ENCODE results near the gene SHISA4. TPM values are rescaled to one million over a fixed set of nuclear protein-coding genes. Genes with fewer than 3 reads are reported as not detected.

The SHISA4 gene
- total and polyA plus RNA-seq, 4 donors: 7.2 to 15.9 (median 11.8) TPM

DNA sequence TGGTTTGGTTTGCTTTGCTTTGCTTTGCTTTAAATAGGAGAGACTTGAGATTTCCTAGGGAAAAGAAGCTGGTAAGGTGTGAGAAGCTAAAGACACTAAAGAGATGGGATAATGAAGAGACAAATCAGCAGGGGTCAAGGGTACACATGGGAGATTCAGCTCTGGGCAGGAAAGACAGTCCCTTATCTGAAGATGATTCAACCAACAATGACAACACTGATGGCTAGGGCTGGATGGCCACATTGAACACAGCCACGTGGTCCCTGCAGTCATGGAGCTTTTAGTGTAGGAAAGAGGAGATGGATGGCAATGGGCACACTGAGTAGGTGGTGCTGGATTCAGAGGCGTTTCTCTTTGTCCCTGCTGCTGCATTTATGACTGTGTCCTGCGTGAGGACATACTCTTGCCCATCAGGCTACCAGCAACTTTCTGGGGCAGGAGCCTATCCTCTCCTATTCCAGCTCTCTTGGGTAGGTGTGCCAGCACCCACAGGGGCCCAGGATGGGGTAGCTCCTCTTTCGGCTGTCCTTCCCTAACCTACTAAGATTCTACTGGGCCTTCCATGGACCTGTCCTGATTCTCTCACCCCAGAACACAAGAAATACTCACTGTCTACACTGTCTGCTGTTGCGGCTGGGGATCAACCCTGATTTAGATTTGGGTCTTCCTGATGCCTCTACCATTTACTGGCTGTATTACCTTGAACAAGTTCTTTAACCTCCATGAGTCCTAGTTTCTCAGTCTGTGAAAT lies 1.4 kb upstream of the SHISA4 start:
- H3K27ac ChIP-seq (ENCODE audit: low read depth in 1 of 2, low read length in 1 of 2): peak overlapping the region in 1 of 2 donors; percentile 78
- H3K27me3 ChIP-seq (ENCODE audit: control insufficient read depth in 3 of 3, insufficient read depth in 3 of 3, low read length in 2 of 3): no peaks in the 10 kb centered on the region
- ATAC-seq (ENCODE audit: insufficient read depth, low FRiP score): no peak
- TF ChIP-seq, protein P1, sequence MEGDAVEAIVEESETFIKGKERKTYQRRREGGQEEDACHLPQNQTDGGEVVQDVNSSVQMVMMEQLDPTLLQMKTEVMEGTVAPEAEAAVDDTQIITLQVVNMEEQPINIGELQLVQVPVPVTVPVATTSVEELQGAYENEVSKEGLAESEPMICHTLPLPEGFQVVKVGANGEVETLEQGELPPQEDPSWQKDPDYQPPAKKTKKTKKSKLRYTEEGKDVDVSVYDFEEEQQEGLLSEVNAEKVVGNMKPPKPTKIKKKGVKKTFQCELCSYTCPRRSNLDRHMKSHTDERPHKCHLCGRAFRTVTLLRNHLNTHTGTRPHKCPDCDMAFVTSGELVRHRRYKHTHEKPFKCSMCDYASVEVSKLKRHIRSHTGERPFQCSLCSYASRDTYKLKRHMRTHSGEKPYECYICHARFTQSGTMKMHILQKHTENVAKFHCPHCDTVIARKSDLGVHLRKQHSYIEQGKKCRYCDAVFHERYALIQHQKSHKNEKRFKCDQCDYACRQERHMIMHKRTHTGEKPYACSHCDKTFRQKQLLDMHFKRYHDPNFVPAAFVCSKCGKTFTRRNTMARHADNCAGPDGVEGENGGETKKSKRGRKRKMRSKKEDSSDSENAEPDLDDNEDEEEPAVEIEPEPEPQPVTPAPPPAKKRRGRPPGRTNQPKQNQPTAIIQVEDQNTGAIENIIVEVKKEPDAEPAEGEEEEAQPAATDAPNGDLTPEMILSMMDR (IDR thresholded peaks at IDR 0.05; ENCODE audit: control extremely low read depth, extremely low read depth): no peak
- DNase-seq: peak in 1 of 3 donors; percentile 3
- H3K9ac ChIP-seq (ENCODE audit: insufficient read depth in 1 of 2, low read length in 2 of 2): no peak overlapping the region
- WGBS, 2 donors: 87 to 92% methylated on average over 5 of the region's 5 CpGs
- H3K4me1 ChIP-seq (ENCODE audit: control insufficient read depth in 5 of 5, insufficient read depth in 5 of 5, low read length in 5 of 5): peaks cover 0 to 18% (median 14%) of the 10 kb centered on the region in 5 donors
- H3K4me3 ChIP-seq: no peak overlapping the region
- H3K36me3 ChIP-seq (ENCODE audit: control insufficient read depth in 4 of 4, insufficient read depth in 4 of 4, low read length in 4 of 4): no peaks in the 10 kb centered on the region
- no peaks in the 10 kb centered on the region for H3K9me3 ChIP-seq (ENCODE audit: control insufficient read depth in 4 of 4, insufficient read depth in 3 of 4, low read length in 3 of 4)

DNA sequence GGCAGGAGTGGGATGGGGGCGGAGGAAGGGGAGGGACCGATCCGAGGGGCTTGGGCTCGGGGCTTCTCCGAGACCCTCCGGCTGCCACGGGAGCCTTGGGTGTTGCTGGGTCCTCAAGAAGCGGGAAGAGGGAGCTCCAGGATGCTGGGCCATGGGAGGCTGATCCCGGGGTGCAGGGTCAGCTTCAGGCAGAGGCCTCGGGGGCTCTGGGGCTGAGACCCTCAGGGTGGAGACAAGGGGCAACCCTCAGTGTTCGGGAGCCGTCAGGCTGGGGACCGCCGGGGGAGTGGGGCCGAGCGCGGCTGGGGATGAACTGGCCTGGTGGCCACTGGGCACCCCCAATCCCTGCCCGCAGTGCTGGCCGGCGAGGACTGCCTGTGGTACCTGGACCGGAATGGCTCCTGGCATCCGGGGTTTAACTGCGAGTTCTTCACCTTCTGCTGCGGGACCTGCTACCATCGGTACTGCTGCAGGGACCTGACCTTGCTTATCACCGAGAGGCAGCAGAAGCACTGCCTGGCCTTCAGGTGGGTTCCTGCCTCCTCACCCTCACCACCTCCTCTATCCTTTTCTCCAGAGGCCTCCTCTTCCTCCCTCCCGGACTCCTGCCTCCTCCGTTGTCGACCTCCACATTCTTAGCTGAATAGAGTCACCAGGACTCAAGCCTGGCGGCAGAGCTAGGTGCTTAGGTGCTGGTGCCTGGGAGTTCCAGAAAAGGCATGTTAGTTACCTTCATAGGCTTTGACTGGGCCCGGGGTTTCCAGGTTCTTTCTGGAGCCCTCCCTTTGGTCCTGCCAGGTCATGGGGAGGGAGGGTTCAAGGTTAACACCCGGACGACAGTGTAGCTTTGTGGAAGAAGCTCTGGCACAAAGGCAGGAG lies 631 bp downstream of the SHISA4 start:
- H3K4me1 ChIP-seq (ENCODE audit: control insufficient read depth in 5 of 5, insufficient read depth in 5 of 5, low read length in 5 of 5): peaks cover 0 to 17% (median 10%) of the 10 kb centered on the region in 5 donors
- 29 to 36% methylated on average over 32 to 33 of the region's 33 CpGs for whole genome bisulfite sequencing, 2 donors
- TF ChIP-seq, protein P1 (IDR thresholded peaks at IDR 0.05; ENCODE audit: control extremely low read depth, extremely low read depth): no peak
- peak overlapping the region in 1 of 2 donors; percentile 78 for H3K27ac ChIP-seq (ENCODE audit: low read depth in 1 of 2, low read length in 1 of 2)
- no peaks in the 10 kb centered on the region for H3K9me3 ChIP-seq (ENCODE audit: control insufficient read depth in 4 of 4, insufficient read depth in 3 of 4, low read length in 3 of 4)
- no peak for DNase-seq
- ATAC-seq (ENCODE audit: insufficient read depth, low FRiP score): no peak
- no peaks in the 10 kb centered on the region for H3K36me3 ChIP-seq (ENCODE audit: control insufficient read depth in 4 of 4, insufficient read depth in 4 of 4, low read length in 4 of 4)
- H3K9ac ChIP-seq (ENCODE audit: insufficient read depth in 1 of 2, low read length in 2 of 2): peak overlapping the region; percentile 17 to 49
- H3K4me3 ChIP-seq: peak overlapping the region; percentile 81
- no peaks in the 10 kb centered on the region for H3K27me3 ChIP-seq (ENCODE audit: control insufficient read depth in 3 of 3, insufficient read depth in 3 of 3, low read length in 2 of 3)

DNA sequence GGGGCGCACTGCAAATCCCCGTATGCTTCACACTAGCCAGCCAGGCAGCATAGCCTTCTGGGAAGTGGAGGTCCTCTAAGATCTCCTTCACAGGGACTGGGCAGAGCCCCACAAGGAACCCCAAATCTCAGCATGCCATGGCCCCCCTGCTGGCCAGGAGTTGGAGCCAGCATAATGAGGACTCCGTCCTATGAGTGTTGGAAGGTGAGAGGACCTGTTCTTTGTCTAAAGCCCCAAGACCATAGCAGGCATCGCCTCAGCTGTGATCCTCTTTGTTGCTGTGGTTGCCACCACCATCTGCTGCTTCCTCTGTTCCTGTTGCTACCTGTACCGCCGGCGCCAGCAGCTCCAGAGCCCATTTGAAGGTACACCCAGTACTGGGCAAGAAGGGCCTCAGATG lies 1.5 kb downstream of the SHISA4 start:
- no peaks in the 10 kb centered on the region for H3K27me3 ChIP-seq (ENCODE audit: control insufficient read depth in 3 of 3, insufficient read depth in 3 of 3, low read length in 2 of 3)

More for the DNA sequence above, 1.5 kb downstream of the SHISA4 start:
- ATAC-seq (ENCODE audit: insufficient read depth, low FRiP score) (no peak), DNase-seq (no peak)
- Histone ChIP-seq H3K4me3 (no peak overlapping the region), H3K36me3 (ENCODE audit: control insufficient read depth in 4 of 4, insufficient read depth in 4 of 4, low read length in 4 of 4) (no peaks in the 10 kb centered on the region), H3K9ac (ENCODE audit: insufficient read depth in 1 of 2, low read length in 2 of 2) (no peak overlapping the region), H3K4me1 (ENCODE audit: control insufficient read depth in 5 of 5, insufficient read depth in 5 of 5, low read length in 5 of 5) (peaks cover 0 to 17% (median 6%) of the 10 kb centered on the region in 5 donors), H3K27ac (ENCODE audit: low read depth in 1 of 2, low read length in 1 of 2) (no peak overlapping the region), H3K9me3 (ENCODE audit: control insufficient read depth in 4 of 4, insufficient read depth in 3 of 4, low read length in 3 of 4) (no peaks in the 10 kb centered on the region)
- TF ChIP-seq, protein P1 (IDR thresholded peaks at IDR 0.05; ENCODE audit: control extremely low read depth, extremely low read depth): no peak
- 92 to 94% methylated on average over 7 of the region's 7 CpGs for WGBS, 2 donors

All from lung (tissue), 12 donors.